ENCODE data around the gene GRB10.
"Not testable (repeated sequence)": the region's sequence is repeated elsewhere in the genome, so short reads cannot be mapped to it uniquely, and the experiment has no call there.

GRB10 gene

GRCh38 chr7:50607524-50608125, 175.1 kb downstream of the GRB10 start:
- DNase-seq (ENCODE audit: low spot score), result no peak

GRCh38 chr7:50605059-50605458, 177.6 kb downstream of the GRB10 start:
- no peak for DNase-seq (ENCODE audit: low spot score)

GRCh38 chr7:50603287-50603686, 179.4 kb downstream of the GRB10 start:
- no peak for DNase-seq (ENCODE audit: low spot score)

- no peak for DNase-seq (ENCODE audit: low spot score)
These were observed 183.3 kb downstream of the GRB10 start for GRCh38 chr7:50599385-50599784.

- no peak for DNase-seq (ENCODE audit: low spot score)
These were observed 184.0 kb downstream of the GRB10 start for GRCh38 chr7:50598460-50599343.

GRCh38 chr7:50596484-50596883, 186.2 kb downstream of the GRB10 start:
- DNase-seq (ENCODE audit: low spot score), result no peak

- peak; percentile 66 for DNase-seq (ENCODE audit: low spot score)
These were observed 187.1 kb downstream of the GRB10 start for GRCh38 chr7:50595491-50596102.

- DNase-seq (ENCODE audit: low spot score), result no peak
These were observed 187.8 kb downstream of the GRB10 start for GRCh38 chr7:50594734-50595485.

GRCh38 chr7:50594136-50594535, 188.6 kb downstream of the GRB10 start:
- no peak for DNase-seq (ENCODE audit: low spot score)

GRCh38 chr7:50592940-50593339, 189.8 kb downstream of the GRB10 start:
- no peak for DNase-seq (ENCODE audit: low spot score)

- no peak for DNase-seq (ENCODE audit: low spot score)
These were observed 190.9 kb downstream of the GRB10 start for GRCh38 chr7:50591480-50592438.

GRCh38 chr7:50591098-50591479, 191.6 kb downstream of the GRB10 start:
- DNase-seq (ENCODE audit: low spot score), result no peak

- DNase-seq (ENCODE audit: low spot score), result no peak
These were observed 192.2 kb downstream of the GRB10 start for GRCh38 chr7:50590535-50590934.

GRCh38 chr7:50589364-50589763, 193.3 kb downstream of the GRB10 start:
- DNase-seq (ENCODE audit: low spot score), result no peak

- DNase-seq (ENCODE audit: low spot score), result no peak
These were observed 193.8 kb downstream of the GRB10 start for GRCh38 chr7:50588937-50589336.

GRCh38 chr7:50587737-50588136, 195.0 kb downstream of the GRB10 start:
- no peak for DNase-seq (ENCODE audit: low spot score)

GRCh38 chr7:50584793-50585408, 197.8 kb downstream of the GRB10 start:
- DNase-seq (ENCODE audit: low spot score), result no peak

- no peak for DNase-seq (ENCODE audit: low spot score)
These were observed 198.3 kb downstream of the GRB10 start for GRCh38 chr7:50584386-50584785.

- not testable (repeated sequence) for DNase-seq (ENCODE audit: low spot score)
These were observed 199.4 kb downstream of the GRB10 start for GRCh38 chr7:50583295-50583694.

- DNase-seq (ENCODE audit: low spot score), result not testable (repeated sequence)
These were observed 200.4 kb downstream of the GRB10 start for GRCh38 chr7:50582271-50582670.

GRCh38 chr7:50580666-50581065, 202.0 kb downstream of the GRB10 start:
- DNase-seq (ENCODE audit: low spot score), result not testable (repeated sequence)
